Vagina (tissue), 2 donors: ENCODE results near the gene ENOX1. TPM values are rescaled to one million over a fixed set of nuclear protein-coding genes. Genes with fewer than 3 reads are reported as not detected.

Source experiments
- DNase-seq, 2 donors: peaks; one replicate each; pipeline ENCODE4 v3.0.0-alpha.2; 2017; ENCODE audit errors: extremely low spot score in 2 of 2
- H3K27ac ChIP-seq: fragments of 200-600 bp; sonication (generic); one replicate; pipeline ENCODE4 v1.5.1; 2019
- H3K27me3 ChIP-seq: fragments of 200-600 bp; sonication (generic); one replicate; pipeline ENCODE4 v1.5.1; 2019
- H3K36me3 ChIP-seq, 2 donors: fragments of 200-600 bp; sonication (generic); one replicate each; pipeline ENCODE4 v1.5.1; 2017 to 2019
- H3K4me1 ChIP-seq: fragments of 200-600 bp; sonication (generic); one replicate; pipeline ENCODE4 v1.5.1; 2019
- H3K4me3 ChIP-seq, 2 donors: fragments of 200-600 bp; sonication (generic); 1 replicate in 1 of 2; 2 replicates in 1 of 2; pipeline ENCODE4 v1.5.1; 2016 to 2019
- H3K9me3 ChIP-seq: fragments of 200-600 bp; sonication (generic); one replicate; pipeline ENCODE4 v1.5.1; 2019
- POLR2A ChIP-seq, 2 donors: fragments of 450-650 bp; IDR thresholded peaks; one replicate each; pipeline ENCODE4 v1.6.1; 2017; ENCODE audit warnings: antibody characterized with exemption in 2 of 2, mild to moderate bottlenecking in 2 of 2, moderate library complexity in 2 of 2
- POLR2AphosphoS5 ChIP-seq, 2 donors: sonication (generic); formaldehyde crosslinking; IDR thresholded peaks; one replicate each; pipeline ENCODE4 v1.9.0; 2017; ENCODE audit warnings: antibody characterized with exemption in 2 of 2, mild to moderate bottlenecking in 2 of 2, low read depth in 1 of 2; ENCODE audit not compliant: insufficient read depth in 1 of 2
- intact Hi-C: fragments of 100-400 bp; cut with DNase I; formaldehyde crosslinking; loops from one replicate; pipeline ENCODE4 v1.15.1; 2023
- total RNA-seq: library from RNA; depleted of rRNA; stranded (reverse); fragments of >200 nt; gene quantifications from one replicate; pipeline ENCODE4 v1.2.3, GENCODE V29; 2016
- TF ChIP-seq, protein P1 (sequence below), 3 experiments: fragments of 450-650 bp in 2 of 3; fragments of 200-600 bp in 1 of 3; sonication (generic) in 1 of 3; IDR thresholded peaks; one replicate each; pipeline ENCODE4 v1.5.1; 2017 to 2019; ENCODE audit warnings: antibody characterized with exemption in 3 of 3, mild to moderate bottlenecking in 2 of 3, moderate library complexity in 2 of 3

The ENOX1 gene
- total RNA-seq, 1 donor from 2014 or later, result 2.7 TPM

DNA sequence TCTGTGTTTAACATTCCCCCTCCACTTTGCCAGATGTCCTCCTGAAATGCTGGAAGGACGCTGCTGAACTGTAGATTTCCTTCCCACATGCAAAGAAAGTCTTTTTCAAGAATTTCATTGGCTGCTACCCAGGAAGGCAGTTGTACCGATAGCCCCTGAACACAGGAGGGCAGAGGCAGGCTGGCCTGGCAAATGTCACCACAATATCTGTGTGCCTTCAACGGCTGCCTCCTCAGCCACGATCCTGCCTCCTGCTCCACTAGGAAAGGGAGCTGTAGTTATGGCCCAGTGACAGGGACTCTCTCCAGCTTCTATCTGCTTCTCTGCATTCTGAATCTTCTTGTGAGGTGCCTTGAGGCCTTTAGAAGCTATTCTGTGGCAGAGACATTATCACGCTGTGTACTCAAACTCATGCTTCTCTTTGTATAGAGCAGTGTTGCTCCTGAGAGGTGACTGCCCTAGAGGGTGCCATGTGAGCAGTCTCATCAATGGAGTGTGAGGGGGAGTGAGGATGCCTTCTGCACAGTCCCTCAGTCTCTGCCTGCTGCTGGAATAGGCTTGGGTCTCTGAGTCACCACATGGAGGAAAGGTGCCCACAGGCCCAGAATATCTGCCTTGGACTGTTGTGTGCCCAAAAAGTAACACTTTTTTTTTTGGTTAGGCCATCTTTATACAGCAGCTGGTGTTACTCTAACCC lies 483.6 kb downstream of the ENOX1 start:
- Histone ChIP-seq H3K27ac (no peak overlapping the region), H3K27me3 (no peaks in the 10 kb centered on the region), H3K4me1 (peaks cover 27% of the 10 kb centered on the region), H3K9me3 (no peaks in the 10 kb centered on the region), H3K36me3 (no peaks in the 10 kb centered on the region), H3K4me3 (no peak overlapping the region)
- intact Hi-C loops, result no loop called here
- no peak for TF ChIP-seq POLR2AphosphoS5 (IDR thresholded peaks at IDR 0.05; ENCODE audit: insufficient read depth in 1 of 2, low read depth in 1 of 2)
- TF ChIP-seq POLR2A (IDR thresholded peaks at IDR 0.05), result no peak
- TF ChIP-seq, protein P1, sequence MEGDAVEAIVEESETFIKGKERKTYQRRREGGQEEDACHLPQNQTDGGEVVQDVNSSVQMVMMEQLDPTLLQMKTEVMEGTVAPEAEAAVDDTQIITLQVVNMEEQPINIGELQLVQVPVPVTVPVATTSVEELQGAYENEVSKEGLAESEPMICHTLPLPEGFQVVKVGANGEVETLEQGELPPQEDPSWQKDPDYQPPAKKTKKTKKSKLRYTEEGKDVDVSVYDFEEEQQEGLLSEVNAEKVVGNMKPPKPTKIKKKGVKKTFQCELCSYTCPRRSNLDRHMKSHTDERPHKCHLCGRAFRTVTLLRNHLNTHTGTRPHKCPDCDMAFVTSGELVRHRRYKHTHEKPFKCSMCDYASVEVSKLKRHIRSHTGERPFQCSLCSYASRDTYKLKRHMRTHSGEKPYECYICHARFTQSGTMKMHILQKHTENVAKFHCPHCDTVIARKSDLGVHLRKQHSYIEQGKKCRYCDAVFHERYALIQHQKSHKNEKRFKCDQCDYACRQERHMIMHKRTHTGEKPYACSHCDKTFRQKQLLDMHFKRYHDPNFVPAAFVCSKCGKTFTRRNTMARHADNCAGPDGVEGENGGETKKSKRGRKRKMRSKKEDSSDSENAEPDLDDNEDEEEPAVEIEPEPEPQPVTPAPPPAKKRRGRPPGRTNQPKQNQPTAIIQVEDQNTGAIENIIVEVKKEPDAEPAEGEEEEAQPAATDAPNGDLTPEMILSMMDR (IDR thresholded peaks at IDR 0.05), result no peak
- no peak for DNase-seq

DNA sequence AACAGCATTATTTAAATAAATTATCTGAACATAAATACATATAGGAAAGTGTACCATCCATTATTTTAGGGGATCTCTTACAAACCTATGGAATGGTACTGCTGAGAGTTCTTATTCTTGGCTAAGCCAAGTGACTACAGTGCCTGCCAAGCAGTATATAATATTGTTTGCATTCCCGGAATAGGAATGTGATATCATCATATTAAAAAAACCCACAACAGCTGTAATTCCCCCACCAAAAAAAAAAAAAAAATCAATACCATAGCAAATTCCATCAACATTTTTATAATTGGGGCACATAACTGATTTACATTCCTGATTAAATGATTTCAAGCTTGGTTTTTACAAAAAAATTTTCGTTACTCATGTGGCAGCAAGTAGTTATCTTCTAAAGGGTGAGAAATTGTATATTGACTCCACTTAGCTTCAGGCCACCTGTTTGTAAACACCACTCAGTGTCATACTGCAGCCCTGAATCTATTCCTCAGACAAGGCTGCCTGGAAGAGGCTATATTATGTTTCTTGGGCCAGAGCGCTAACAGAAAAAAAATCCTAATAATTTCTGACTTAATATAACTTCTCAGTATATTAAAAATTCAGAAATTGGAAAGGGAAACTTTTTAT lies 485.3 kb downstream of the ENOX1 start:
- no peak for DNase-seq
- peaks cover 11% of the 10 kb centered on the region for H3K4me1 ChIP-seq
- no peaks in the 10 kb centered on the region for H3K9me3 ChIP-seq
- H3K36me3 ChIP-seq, result no peaks in the 10 kb centered on the region
- H3K27ac ChIP-seq, result no peak overlapping the region
- H3K4me3 ChIP-seq, result no peak overlapping the region
- intact Hi-C loops, result no loop called here
- H3K27me3 ChIP-seq, result no peaks in the 10 kb centered on the region
- TF ChIP-seq, protein P1 (IDR thresholded peaks at IDR 0.05), result no peak
- TF ChIP-seq POLR2A (IDR thresholded peaks at IDR 0.05), result no peak
- no peak for TF ChIP-seq POLR2AphosphoS5 (IDR thresholded peaks at IDR 0.05; ENCODE audit: insufficient read depth in 1 of 2, low read depth in 1 of 2)

DNA sequence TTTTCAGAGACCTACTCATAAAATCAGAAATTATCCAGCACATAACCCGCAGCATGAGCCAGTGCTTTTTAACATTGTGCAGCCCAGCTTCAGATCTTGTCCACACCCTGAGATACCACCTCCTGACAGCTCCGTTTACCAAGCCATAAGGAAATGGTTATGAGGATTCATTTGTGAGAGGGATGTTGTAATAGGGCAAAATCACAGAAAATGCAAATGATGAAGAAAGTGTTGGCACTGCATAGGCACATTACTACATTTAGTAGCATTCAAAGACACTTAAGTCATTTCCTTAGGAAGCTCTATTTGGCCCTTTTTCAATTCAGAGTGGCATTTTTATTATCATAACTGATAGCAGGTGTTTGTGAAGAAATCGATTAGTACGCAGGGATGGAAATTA lies 485.9 kb downstream of the ENOX1 start:
- no peaks in the 10 kb centered on the region for H3K27me3 ChIP-seq
- H3K4me1 ChIP-seq, result peaks cover 6% of the 10 kb centered on the region
- H3K4me3 ChIP-seq, result no peak overlapping the region
- H3K36me3 ChIP-seq, result no peaks in the 10 kb centered on the region
- H3K27ac ChIP-seq, result no peak overlapping the region
- no peaks in the 10 kb centered on the region for H3K9me3 ChIP-seq
- TF ChIP-seq, protein P1 (IDR thresholded peaks at IDR 0.05), result no peak
- TF ChIP-seq POLR2AphosphoS5 (IDR thresholded peaks at IDR 0.05; ENCODE audit: insufficient read depth in 1 of 2, low read depth in 1 of 2), result no peak
- no peak for TF ChIP-seq POLR2A (IDR thresholded peaks at IDR 0.05)
- intact Hi-C loops, result no loop called here
- no peak for DNase-seq

DNA sequence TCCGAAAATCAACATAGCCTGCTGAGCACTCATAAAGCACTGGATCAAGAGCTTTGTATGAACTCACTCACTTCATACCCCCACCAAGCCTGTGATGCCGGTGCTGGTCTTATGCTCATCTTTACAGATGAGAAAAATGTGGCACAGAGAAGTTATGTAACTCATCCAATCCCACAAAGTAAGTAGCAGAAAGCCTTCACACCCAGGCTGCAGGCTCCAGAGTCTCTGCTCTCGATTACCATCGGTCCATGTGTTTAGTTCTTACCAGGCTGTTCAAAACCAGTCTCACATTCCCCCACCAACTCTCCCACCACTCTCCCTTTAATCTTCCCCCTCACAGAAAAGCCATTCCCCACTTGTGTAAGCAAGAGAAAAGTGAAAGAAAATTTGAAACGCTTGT lies 487.4 kb downstream of the ENOX1 start:
- TF ChIP-seq, protein P1 (IDR thresholded peaks at IDR 0.05), result no peak
- Histone ChIP-seq H3K27ac (no peak overlapping the region), H3K4me3 (no peak overlapping the region), H3K36me3 (no peaks in the 10 kb centered on the region), H3K4me1 (peaks cover 6% of the 10 kb centered on the region), H3K9me3 (no peaks in the 10 kb centered on the region), H3K27me3 (no peaks in the 10 kb centered on the region)
- DNase-seq, result no peak
- intact Hi-C loops, result no loop called here

DNA sequence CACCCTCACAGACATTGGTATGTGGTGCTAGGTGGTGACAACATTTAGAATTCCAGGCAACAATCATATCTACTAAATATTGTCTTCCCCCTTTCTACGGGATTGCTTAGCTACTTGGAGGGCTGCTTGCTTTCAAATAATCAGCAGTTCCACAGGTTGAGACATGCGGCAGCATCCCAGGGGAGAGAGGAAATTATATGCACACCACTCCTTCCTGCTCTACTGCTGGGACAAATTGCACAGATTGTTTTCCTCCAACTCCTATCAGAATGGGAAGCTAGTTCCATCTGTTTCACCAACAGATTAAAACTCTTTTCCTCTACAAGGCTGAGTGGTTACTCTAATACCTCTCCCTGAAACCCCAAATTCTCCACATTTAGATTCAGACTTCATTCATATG lies 488.0 kb downstream of the ENOX1 start:
- TF ChIP-seq POLR2AphosphoS5 (IDR thresholded peaks at IDR 0.05; ENCODE audit: insufficient read depth in 1 of 2, low read depth in 1 of 2), result no peak
- no peak for TF ChIP-seq POLR2A (IDR thresholded peaks at IDR 0.05)
- TF ChIP-seq, protein P1 (IDR thresholded peaks at IDR 0.05), result no peak
- no peak for DNase-seq
- Histone ChIP-seq H3K4me3 (no peak overlapping the region), H3K9me3 (no peaks in the 10 kb centered on the region), H3K36me3 (no peaks in the 10 kb centered on the region), H3K27me3 (no peaks in the 10 kb centered on the region), H3K4me1 (peaks cover 6% of the 10 kb centered on the region), H3K27ac (no peak overlapping the region)
- intact Hi-C loops, result no loop called here
